ENCODE data around the gene VWA5A.

DNA sequence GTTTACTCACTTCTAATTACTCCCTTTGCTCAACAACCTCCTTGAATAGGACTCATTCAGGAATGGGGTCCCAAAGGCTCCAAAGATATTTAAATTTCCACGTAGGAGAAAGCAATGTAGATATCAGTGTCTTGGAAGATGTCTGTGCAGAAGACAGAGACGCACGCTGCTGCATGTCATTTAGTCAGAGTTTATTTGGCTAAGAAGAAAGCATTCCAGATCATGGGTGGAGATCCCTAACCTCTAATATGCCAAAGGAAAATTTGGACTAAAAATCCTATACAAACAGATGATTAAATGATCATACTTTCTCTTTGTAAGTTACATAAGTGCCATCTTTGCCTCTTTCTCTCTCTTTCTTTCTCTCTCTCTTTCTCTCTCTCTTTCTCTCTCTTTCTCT lies 67.8 kb downstream of the VWA5A start, which contains the start of gene OR10D3:
- TF ChIP-seq, protein P1, sequence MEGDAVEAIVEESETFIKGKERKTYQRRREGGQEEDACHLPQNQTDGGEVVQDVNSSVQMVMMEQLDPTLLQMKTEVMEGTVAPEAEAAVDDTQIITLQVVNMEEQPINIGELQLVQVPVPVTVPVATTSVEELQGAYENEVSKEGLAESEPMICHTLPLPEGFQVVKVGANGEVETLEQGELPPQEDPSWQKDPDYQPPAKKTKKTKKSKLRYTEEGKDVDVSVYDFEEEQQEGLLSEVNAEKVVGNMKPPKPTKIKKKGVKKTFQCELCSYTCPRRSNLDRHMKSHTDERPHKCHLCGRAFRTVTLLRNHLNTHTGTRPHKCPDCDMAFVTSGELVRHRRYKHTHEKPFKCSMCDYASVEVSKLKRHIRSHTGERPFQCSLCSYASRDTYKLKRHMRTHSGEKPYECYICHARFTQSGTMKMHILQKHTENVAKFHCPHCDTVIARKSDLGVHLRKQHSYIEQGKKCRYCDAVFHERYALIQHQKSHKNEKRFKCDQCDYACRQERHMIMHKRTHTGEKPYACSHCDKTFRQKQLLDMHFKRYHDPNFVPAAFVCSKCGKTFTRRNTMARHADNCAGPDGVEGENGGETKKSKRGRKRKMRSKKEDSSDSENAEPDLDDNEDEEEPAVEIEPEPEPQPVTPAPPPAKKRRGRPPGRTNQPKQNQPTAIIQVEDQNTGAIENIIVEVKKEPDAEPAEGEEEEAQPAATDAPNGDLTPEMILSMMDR (IDR thresholded peaks at IDR 0.05) = no peak
- TF ChIP-seq POLR2A (IDR thresholded peaks at IDR 0.05) (no peak), POLR2AphosphoS5 (IDR thresholded peaks at IDR 0.05) (no peak)
